Esophagus muscularis mucosa (tissue), 4 donors: ENCODE measurements around the gene CD5L. TPM values are rescaled to one million over a fixed set of nuclear protein-coding genes. Genes with fewer than 3 reads are reported as not detected.

Experiments used
- DNase-seq: peaks from one replicate; pipeline ENCODE4 v3.0.0-alpha.2; 2017; ENCODE audit errors: extremely low spot score
- H3K27ac ChIP-seq, 4 donors: fragments of 200-600 bp; sonication (generic); replicated peaks in 1 of 4; 1 replicate in 3 of 4; 2 replicates in 1 of 4; pipeline ENCODE4 v1.5.1; 2016 to 2019; ENCODE audit warnings: mild to moderate bottlenecking in 1 of 4
- H3K27me3 ChIP-seq, 4 donors: fragments of 200-600 bp; sonication (generic); one replicate each; pipeline versions ENCODE4 v1.5.1 to v1.6.0; 2016 to 2019
- H3K36me3 ChIP-seq, 4 donors: fragments of 200-600 bp; sonication (generic); one replicate each; pipeline ENCODE4 v1.5.1; 2016 to 2019
- H3K4me1 ChIP-seq, 4 donors: fragments of 200-600 bp; sonication (generic); one replicate each; pipeline ENCODE4 v1.5.1; 2016 to 2019
- H3K4me3 ChIP-seq, 4 donors: fragments of 200-600 bp; sonication (generic); 1 replicate in 2 of 4; 2 replicates in 2 of 4; pipeline ENCODE4 v1.5.1; 2016 to 2019; ENCODE audit warnings: mild to moderate bottlenecking in 4 of 4, moderate library complexity in 1 of 4
- H3K9me3 ChIP-seq, 4 donors: fragments of 200-600 bp; sonication (generic); 1 replicate in 3 of 4; 2 replicates in 1 of 4; pipeline ENCODE4 v1.5.1; 2016 to 2019
- EP300 ChIP-seq: sonication (generic); formaldehyde crosslinking; IDR thresholded peaks from one replicate; pipeline ENCODE4 v1.6.1; 2017; ENCODE audit warnings: antibody characterized with exemption
- POLR2A ChIP-seq: fragments of 450-650 bp; IDR thresholded peaks from one replicate; pipeline ENCODE4 v1.6.1; 2017; ENCODE audit warnings: antibody characterized with exemption, moderate library complexity, mild to moderate bottlenecking, low read depth
- POLR2AphosphoS5 ChIP-seq, 2 donors: sonication (generic); formaldehyde crosslinking; IDR thresholded peaks; one replicate each; pipeline ENCODE4 v1.6.1; 2017; ENCODE audit warnings: antibody characterized with exemption in 2 of 2
- WGBS: methylation state at CpG from one replicate; pipeline ENCODE4 v1.1.5; 2018; 5-methylcytosine and 5-hydroxymethylcytosine counted together
- intact Hi-C: fragments of 100-400 bp; cut with DNase I; formaldehyde crosslinking; loops from one replicate; pipeline ENCODE4 v1.15.1; 2023
- total RNA-seq, 4 donors: library from RNA; depleted of rRNA; stranded (reverse); fragments of >200 nt; gene quantifications; one replicate each; pipeline versions ENCODE4 v1.1.0 to v1.2.1, GENCODE V29; 2016
- TF ChIP-seq, protein P1 (sequence below), 3 experiments: fragments of 200-600 bp in 2 of 3; fragments of 450-650 bp in 1 of 3; sonication (generic) in 2 of 3; IDR thresholded peaks; one replicate each; pipeline ENCODE4 v1.5.1; 2017 to 2019; ENCODE audit warnings: antibody characterized with exemption in 3 of 3, mild to moderate bottlenecking in 2 of 3, moderate library complexity in 1 of 3

Gene CD5L
- 1 to 10 TPM in 1 of 4 donors, not detected in 3; 1.2 TPM for total RNA-seq

DNA sequence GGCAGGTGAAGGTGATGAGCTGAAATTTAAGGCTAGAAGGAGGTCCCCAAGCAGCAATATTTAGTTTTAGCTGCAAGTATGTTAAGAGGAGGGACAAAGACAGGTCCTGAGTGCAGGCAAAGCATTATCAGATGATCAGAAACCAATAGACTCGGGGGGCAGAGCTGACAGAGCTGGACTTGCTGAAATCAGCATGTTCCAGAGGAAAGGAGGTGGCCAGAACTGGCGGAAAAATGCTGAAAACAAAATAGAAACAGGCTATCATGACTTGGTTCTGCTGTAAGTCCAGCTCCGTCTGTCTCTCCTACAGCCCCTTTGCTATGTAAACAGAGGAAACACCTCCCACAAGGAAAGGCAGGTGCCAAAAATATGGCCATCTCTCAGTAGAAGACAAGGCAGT is at the start of gene CD5L:
Gene CD5L, minus strand, starts transcription at position 101 of the 400 bp plus-strand sequence. CDS start 107 bp downstream, outside the sequence.
- Histone ChIP-seq H3K36me3 (no peaks in the 10 kb centered on the region), H3K4me1 (no peaks in the 10 kb centered on the region), H3K9me3 (no peaks in the 10 kb centered on the region), H3K4me3 (no peak within 1 kb of the TSS), H3K27me3 (no peaks in the 10 kb centered on the region), H3K27ac (no peak within 1 kb of the TSS)
- WGBS = 55% methylated on average over 3 of the region's 3 CpGs
- DNase-seq = no peak
- no peak for TF ChIP-seq EP300
- TF ChIP-seq, protein P1, sequence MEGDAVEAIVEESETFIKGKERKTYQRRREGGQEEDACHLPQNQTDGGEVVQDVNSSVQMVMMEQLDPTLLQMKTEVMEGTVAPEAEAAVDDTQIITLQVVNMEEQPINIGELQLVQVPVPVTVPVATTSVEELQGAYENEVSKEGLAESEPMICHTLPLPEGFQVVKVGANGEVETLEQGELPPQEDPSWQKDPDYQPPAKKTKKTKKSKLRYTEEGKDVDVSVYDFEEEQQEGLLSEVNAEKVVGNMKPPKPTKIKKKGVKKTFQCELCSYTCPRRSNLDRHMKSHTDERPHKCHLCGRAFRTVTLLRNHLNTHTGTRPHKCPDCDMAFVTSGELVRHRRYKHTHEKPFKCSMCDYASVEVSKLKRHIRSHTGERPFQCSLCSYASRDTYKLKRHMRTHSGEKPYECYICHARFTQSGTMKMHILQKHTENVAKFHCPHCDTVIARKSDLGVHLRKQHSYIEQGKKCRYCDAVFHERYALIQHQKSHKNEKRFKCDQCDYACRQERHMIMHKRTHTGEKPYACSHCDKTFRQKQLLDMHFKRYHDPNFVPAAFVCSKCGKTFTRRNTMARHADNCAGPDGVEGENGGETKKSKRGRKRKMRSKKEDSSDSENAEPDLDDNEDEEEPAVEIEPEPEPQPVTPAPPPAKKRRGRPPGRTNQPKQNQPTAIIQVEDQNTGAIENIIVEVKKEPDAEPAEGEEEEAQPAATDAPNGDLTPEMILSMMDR (IDR thresholded peaks at IDR 0.05) = no peak
- TF ChIP-seq POLR2AphosphoS5 (IDR thresholded peaks at IDR 0.05) = no peak
- no peak for TF ChIP-seq POLR2A
- intact Hi-C loops = no loop called here

DNA sequence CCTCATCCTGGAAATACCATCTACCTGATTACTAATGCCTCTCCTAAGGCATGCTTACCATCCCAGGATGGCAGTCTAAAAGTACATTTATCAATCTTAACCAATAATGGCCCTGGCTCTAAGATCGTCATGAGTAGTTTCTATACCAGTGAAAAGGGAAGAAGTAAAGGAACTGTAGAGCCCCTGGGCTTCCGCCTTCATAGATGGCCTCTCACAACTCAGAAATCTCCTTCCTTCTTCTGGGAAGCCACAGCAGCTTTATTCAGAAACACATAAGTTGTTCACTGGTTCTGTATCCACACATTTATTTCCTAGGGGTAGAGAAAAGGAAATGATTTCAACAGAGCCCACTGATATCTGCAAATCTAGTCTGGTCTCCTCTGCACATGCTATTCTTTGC is 41.0 kb upstream of the CD5L start:
- Histone ChIP-seq H3K4me3 (no peak overlapping the region), H3K9me3 (no peaks in the 10 kb centered on the region), H3K27me3 (no peaks in the 10 kb centered on the region), H3K4me1 (no peaks in the 10 kb centered on the region), H3K36me3 (no peaks in the 10 kb centered on the region), H3K27ac (no peak overlapping the region)
- TF ChIP-seq POLR2A = no peak
- no peak for TF ChIP-seq EP300
- TF ChIP-seq, protein P1 (IDR thresholded peaks at IDR 0.05) = no peak
- TF ChIP-seq POLR2AphosphoS5 (IDR thresholded peaks at IDR 0.05) = no peak
- 66% methylated on average over 2 of the region's 2 CpGs for WGBS
- intact Hi-C loops = no loop called here
- no peak for DNase-seq

DNA sequence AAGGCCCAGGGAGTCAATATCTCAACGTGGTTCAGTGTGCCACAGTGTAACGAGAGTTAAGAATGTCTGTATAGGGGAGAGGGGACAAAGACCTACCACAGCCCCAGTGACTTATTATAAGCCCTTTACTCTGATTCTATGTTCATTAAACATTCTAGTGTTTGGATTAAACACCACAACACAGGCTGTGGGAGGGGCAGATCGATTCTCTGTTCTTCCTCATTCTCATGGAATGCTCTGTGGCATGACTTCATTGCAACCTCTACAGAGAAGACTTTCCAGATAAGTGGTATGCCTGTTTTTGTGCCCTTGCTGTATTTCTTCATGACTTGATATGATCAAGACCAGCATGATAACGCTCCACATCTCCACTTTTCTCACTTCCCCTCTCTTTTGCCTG is 39.0 kb upstream of the CD5L start:
- Histone ChIP-seq H3K9me3 (no peaks in the 10 kb centered on the region), H3K36me3 (no peaks in the 10 kb centered on the region), H3K27ac (no peak overlapping the region), H3K4me3 (no peak overlapping the region), H3K4me1 (no peaks in the 10 kb centered on the region), H3K27me3 (no peaks in the 10 kb centered on the region)
- DNase-seq = no peak
- WGBS = 55% methylated on average over 4 of the region's 4 CpGs
- TF ChIP-seq EP300 (no peak), POLR2AphosphoS5 (IDR thresholded peaks at IDR 0.05) (no peak), POLR2A (no peak)
- TF ChIP-seq, protein P1 (IDR thresholded peaks at IDR 0.05) = no peak
- intact Hi-C loops = no loop called here

DNA sequence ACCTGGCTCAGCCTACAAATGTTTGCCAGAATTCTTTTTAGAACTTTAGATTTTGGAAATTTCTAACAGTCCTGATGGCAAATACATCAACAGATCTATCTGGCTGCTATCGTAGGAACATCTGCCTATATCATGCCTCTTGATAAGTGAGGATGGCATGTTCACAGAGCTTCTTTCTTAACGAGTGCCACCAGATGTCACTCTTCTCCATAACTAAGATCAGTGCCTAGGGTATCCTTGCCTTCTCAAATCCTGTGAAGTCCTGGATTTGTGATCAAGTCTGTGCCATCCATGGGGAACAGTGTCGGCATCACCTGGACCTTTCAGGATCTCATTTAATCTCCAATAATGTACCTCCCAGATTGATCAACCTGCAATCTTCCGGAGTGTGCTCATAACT is 36.5 kb upstream of the CD5L start:
- Histone ChIP-seq H3K27me3 (no peaks in the 10 kb centered on the region), H3K9me3 (no peaks in the 10 kb centered on the region), H3K27ac (no peak overlapping the region), H3K4me1 (no peaks in the 10 kb centered on the region), H3K4me3 (no peak overlapping the region), H3K36me3 (no peaks in the 10 kb centered on the region)
- no peak for DNase-seq
- WGBS = 19% methylated on average over 4 of the region's 4 CpGs
- intact Hi-C loops = no loop called here
- no peak for TF ChIP-seq EP300
- TF ChIP-seq, protein P1 (IDR thresholded peaks at IDR 0.05) = peak in 1 of 3 experiments; percentile 8

DNA sequence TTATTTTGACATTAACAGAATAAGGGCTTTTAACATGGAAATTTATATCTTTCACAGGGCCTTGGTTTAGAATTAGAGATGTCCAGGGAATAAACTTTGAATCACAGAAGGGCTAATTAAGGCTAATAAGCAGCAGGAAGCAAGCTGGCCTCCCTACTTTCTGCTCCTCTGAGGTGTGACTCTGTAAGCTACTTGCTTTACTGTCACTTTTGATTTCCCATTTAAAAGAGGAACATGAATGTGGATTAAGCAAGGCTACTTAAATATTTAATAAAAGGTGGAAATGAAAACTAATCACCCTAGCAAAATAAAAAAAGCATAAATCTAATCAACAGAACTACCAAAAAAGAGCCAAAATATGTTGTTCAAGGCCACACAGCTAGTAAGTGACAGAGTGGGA is 28.9 kb upstream of the CD5L start:
- no peak for DNase-seq
- Histone ChIP-seq H3K4me1 (no peaks in the 10 kb centered on the region), H3K27me3 (peaks cover 0 to 4% (median 0%) of the 10 kb centered on the region in 4 donors), H3K9me3 (no peaks in the 10 kb centered on the region), H3K27ac (no peak overlapping the region), H3K4me3 (no peak overlapping the region), H3K36me3 (no peaks in the 10 kb centered on the region)
- TF ChIP-seq POLR2A (no peak), POLR2AphosphoS5 (IDR thresholded peaks at IDR 0.05) (no peak)
- TF ChIP-seq, protein P1 (IDR thresholded peaks at IDR 0.05) = no peak
- intact Hi-C loops = no loop called here
